GM12878 (cell line): ENCODE results near the gene CNTN2. TPM values are rescaled to one million over a fixed set of nuclear protein-coding genes. Genes with fewer than 3 reads are reported as not detected.

Experiments
- ATAC-seq: fragments of 200-7000 bp; cut with Tn5 transposase; 3 replicates; pipeline ENCODE4 v1.9.1; 2020; ENCODE audit warnings: mild to moderate bottlenecking, moderate library complexity
- BruUV-seq: library from RNA; stranded (reverse); fragments of 400-500 nt; replicated peaks from 2 replicates; lab custom pipeline; 2021; lab: Mats Ljungman, UMichigan
- CTCF ChIA-PET: fragments of 300-600 bp; sonication (Branson Sonifier 250); formaldehyde crosslinking; extraction: SDS; loops from one replicate; lab custom pipeline; 2021; ENCODE audit warnings: inconsistent platforms; lab: Yijun Ruan, JAX
- POLR2A ChIA-PET: fragments of 350-600 bp; formaldehyde crosslinking; extraction: SDS; loops from one replicate; lab custom pipeline; 2021; ENCODE audit warnings: inconsistent platforms; lab: Charles Lee
- RAD21 ChIA-PET: fragments of 300-600 bp; sonication (Branson Sonifier 250); formaldehyde crosslinking; loops from one replicate; lab custom pipeline; 2023; ENCODE audit warnings: antibody characterized with exemption; ENCODE audit not compliant: unreplicated experiment; lab: Charles Lee
- SMC1A ChIA-PET: fragments of 300-600 bp; sonication (Branson Sonifier 250); formaldehyde crosslinking; loops from one replicate; lab custom pipeline; 2023; ENCODE audit not compliant: unreplicated experiment, uncharacterized antibody; lab: Charles Lee
- DNase-seq: peaks from one replicate; pipeline ENCODE4 v3.0.0-alpha.2; 2011; ENCODE audit warnings: low read depth, low spot score
- FAIRE-seq: peaks from 3 replicates; lab custom pipeline; 2011; peaks lifted over from hg19 to GRCh38; lab: Jason Lieb, UNC
- H2AFZ ChIP-seq: 2 replicates; pipeline ENCODE4 v1.6.0; 2011; ENCODE audit warnings: low read depth, low read length, control low read depth; ENCODE audit not compliant: control insufficient read depth
- H3K27ac ChIP-seq: 2 replicates; pipeline ENCODE4 v1.5.1; 2011; ENCODE audit warnings: control low read depth; ENCODE audit not compliant: control insufficient read depth, insufficient read depth
- H3K27me3 ChIP-seq, 2 experiments: replicated peaks in 1 of 2; 2 replicates each; pipeline versions ENCODE4 v1.6.0 to v1.6.1; 2011; ENCODE audit warnings: low read length in 1 of 2; ENCODE audit not compliant: control insufficient read depth in 2 of 2, insufficient read depth in 2 of 2
- H3K36me3 ChIP-seq, 2 experiments: 2 replicates each; pipeline ENCODE4 v1.5.1; 2011; ENCODE audit warnings: low read length in 1 of 2; ENCODE audit not compliant: control insufficient read depth in 2 of 2, insufficient read depth in 2 of 2
- H3K4me1 ChIP-seq: 2 replicates; pipeline ENCODE4 v1.6.1; 2011; ENCODE audit warnings: mild to moderate bottlenecking, low read length, moderate library complexity, mixed read lengths; ENCODE audit not compliant: control insufficient read depth, insufficient read depth
- H3K4me2 ChIP-seq: 2 replicates; pipeline ENCODE4 v1.6.0; 2011; ENCODE audit warnings: control low read depth; ENCODE audit not compliant: control insufficient read depth, insufficient read depth
- H3K4me3 ChIP-seq: fragments of 200-600 bp; sonication (generic); 2 replicates; pipeline ENCODE4 v1.5.1; 2016
- H3K79me2 ChIP-seq: 2 replicates; pipeline ENCODE4 v1.6.0; 2011; ENCODE audit warnings: low read length; ENCODE audit not compliant: control insufficient read depth, insufficient read depth
- H3K9ac ChIP-seq: 2 replicates; pipeline ENCODE4 v1.8.0; 2011; ENCODE audit warnings: low read length, control low read depth, mixed read lengths; ENCODE audit not compliant: control insufficient read depth, insufficient read depth
- H3K9me3 ChIP-seq: replicated peaks from 3 replicates; pipeline ENCODE4 v1.5.1; 2011; ENCODE audit warnings: mild to moderate bottlenecking, low read length; ENCODE audit not compliant: control insufficient read depth, insufficient read depth
- H4K20me1 ChIP-seq: 2 replicates; pipeline ENCODE4 v1.6.0; 2011; ENCODE audit not compliant: control insufficient read depth, insufficient read depth
- BMI1 ChIP-seq: fragments of 450-650 bp; IDR thresholded peaks from 2 replicates; pipeline ENCODE4 v1.6.1; 2016; ENCODE audit warnings: mild to moderate bottlenecking, moderate library complexity, borderline replicate concordance
- CTCF ChIP-seq, 3 experiments: IDR thresholded peaks in 2 of 3; conservative IDR thresholded peaks in 1 of 3; 2 replicates each; pipeline ENCODE4 v1.5.1; 2011; ENCODE audit warnings: low read depth in 3 of 3, low read length in 3 of 3, mild to moderate bottlenecking in 3 of 3, control low read depth in 2 of 3, moderate library complexity in 2 of 3, inconsistent platforms in 1 of 3, mixed read lengths in 1 of 3; ENCODE audit not compliant: control insufficient read depth in 2 of 3, insufficient read depth in 1 of 3; ENCODE audit errors: extremely low read depth in 1 of 3
- MAX ChIP-seq: IDR thresholded peaks from 2 replicates; pipeline ENCODE4 v1.6.1; 2012; ENCODE audit warnings: low read depth, low read length, improper control_type of control experiment
- NFXL1 ChIP-seq: fragments of 450-650 bp; IDR thresholded peaks from 2 replicates; pipeline ENCODE4 v1.6.1; 2017; ENCODE audit warnings: antibody characterized with exemption, mild to moderate bottlenecking, borderline replicate concordance
- WGBS: methylation state at CpG from one replicate; pipeline ENCODE4 v1.1.6; 2016; ENCODE audit warnings: low lambda C conversion rate; ENCODE audit not compliant: insufficient replicate concordance, insufficient coverage; ENCODE audit errors: missing lambda C conversion rate; 5-methylcytosine and 5-hydroxymethylcytosine counted together
- in situ Hi-C: fragments of 300-500 bp; cut with MboI; formaldehyde crosslinking; loops from 9 replicates; pipeline ENCODE4 v1.14.3; 2018; ENCODE audit warnings: mixed read lengths
- intact Hi-C: fragments of 100-400 bp; cut with micrococcal nuclease; formaldehyde crosslinking; loops from one replicate; pipeline ENCODE4 v1.14.2; 2022; ENCODE audit not compliant: unreplicated experiment
- polyA plus RNA-seq, 11 experiments: library from polyadenylated mRNA; depleted of rRNA in 4 of 11; unstranded in 6 of 11; stranded (reverse) in 5 of 11; fragments of >200 nt; fragmentation: Nextera tagmentation in 4 of 11; fragmentation: Illumina TruSeq in 1 of 11; extraction: Ambion mirVana in 4 of 11; extraction: Trizol in 1 of 11; gene quantifications; 1 replicate in 1 of 11; 2 replicates in 10 of 11; pipeline versions ENCODE4 v1.2.1 to v1.2.3, GENCODE V29; 2011 to 2016; ENCODE audit warnings: inconsistent platforms in 2 of 11, missing spikeins in 2 of 11, low read depth in 1 of 11
- total RNA-seq, 4 experiments: library from RNA; depleted of rRNA in 3 of 4; stranded (reverse); fragments of >200 nt in 3 of 4; fragmentation: Illumina TruSeq in 1 of 4; extraction: Trizol in 1 of 4; gene quantifications; 2 replicates each; pipeline versions ENCODE4 v1.2.1 to v1.2.3, GENCODE V29; 2013 to 2021

CNTN2 gene
- total and polyA plus RNA-seq, 10 of the 15 experiments (the other 5 are each of a cell fraction or from before 2014, with no cell fraction given) = 0.03 TPM; not detected in 9

GRCh38 chr1:205003358-205004131, 39.5 kb upstream of the CNTN2 start:
- FAIRE-seq = no peak

More at GRCh38 chr1:205003358-205004131, 39.5 kb upstream of the CNTN2 start:
- H3K36me3 ChIP-seq = no peaks in the 10 kb centered on the region
- BruUV-seq = no TSS peak
- POLR2A ChIA-PET = no interaction called here
- SMC1A ChIA-PET = no interaction called here
- DNase-seq (no peak), ATAC-seq (no peak)
- 33% methylated on average over 10 of the region's 10 CpGs for WGBS
- no peaks in the 10 kb centered on the region for H3K4me1 ChIP-seq
- no peaks in the 10 kb centered on the region for H3K9me3 ChIP-seq
- no peak overlapping the region for H3K9ac ChIP-seq
- no peak overlapping the region for H3K27ac ChIP-seq
- H2AFZ ChIP-seq = no peak overlapping the region
- no peak overlapping the region for H3K4me3 ChIP-seq
- RAD21 ChIA-PET = no interaction called here
- H3K4me2 ChIP-seq = no peak overlapping the region
- no peaks in the 10 kb centered on the region for H3K79me2 ChIP-seq
- no peaks in the 10 kb centered on the region for H4K20me1 ChIP-seq
- CTCF ChIA-PET = interaction anchor here (1.6 to 2.2 kb wide), 2 partner anchors 14 to 58 kb away, joined by 4 to 5 read pairs; no protein-coding TSS in a partner anchor
- TF ChIP-seq NFXL1 (no peak), BMI1 (no peak), MAX (no peak), CTCF (IDR thresholded peaks at IDR 0.05 in 2 of 3, conservative IDR thresholded peaks at IDR 0.05 in 1 of 3; ENCODE audit: control insufficient read depth in 2 of 3, extremely low read depth in 1 of 3, insufficient read depth in 1 of 3, low read depth in 3 of 3, low read length in 3 of 3) (no peak)
- in situ Hi-C loops = no loop called here
- intact Hi-C loops = no loop called here
- H3K27me3 ChIP-seq = peaks cover 0 to 2% of the 10 kb centered on the region in 2 experiments; a peak in 1 of 4 replicates
